Osteocyte (in vitro differentiated cells): ENCODE data around the gene TENM4. TPM values are rescaled to one million over a fixed set of nuclear protein-coding genes. Genes with fewer than 3 reads are reported as not detected.

ENCODE experiments used
- DNase-seq: peaks from one replicate; pipeline ENCODE4 v3.0.0; 2021; ENCODE audit warnings: mixed read lengths; ENCODE audit not compliant: unreplicated experiment; ENCODE audit errors: extremely low spot score
- H3K27ac Mint-ChIP-seq: one replicate; pipeline ENCODE4 v1.8.0; 2021; ENCODE audit warnings: mild to moderate bottlenecking, mixed read lengths; ENCODE audit not compliant: unreplicated experiment
- H3K27me3 Mint-ChIP-seq: one replicate; pipeline ENCODE4 v1.8.0; 2021; ENCODE audit warnings: mixed read lengths; ENCODE audit not compliant: unreplicated experiment
- H3K36me3 Mint-ChIP-seq: one replicate; pipeline ENCODE4 v1.8.0; 2021; ENCODE audit warnings: mixed read lengths; ENCODE audit not compliant: unreplicated experiment
- H3K4me1 Mint-ChIP-seq: one replicate; pipeline ENCODE4 v1.8.0; 2021; ENCODE audit warnings: mixed read lengths; ENCODE audit not compliant: unreplicated experiment
- H3K4me3 Mint-ChIP-seq: one replicate; pipeline ENCODE4 v1.8.0; 2021; ENCODE audit warnings: mild to moderate bottlenecking, moderate library complexity, mixed read lengths; ENCODE audit not compliant: unreplicated experiment
- H3K9me3 Mint-ChIP-seq: one replicate; pipeline ENCODE4 v1.8.0; 2021; ENCODE audit warnings: mixed read lengths; ENCODE audit not compliant: unreplicated experiment
- total RNA-seq: library from RNA; stranded (reverse); gene quantifications from 2 replicates; pipeline ENCODE4 v1.2.1, GENCODE V29; 2021
- TF ChIP-seq, protein P1 (sequence below): fragments of 200-600 bp; sonication (generic); IDR thresholded peaks from 2 replicates; pipeline ENCODE4 v1.5.0; 2021; ENCODE audit warnings: antibody characterized with exemption, mild to moderate bottlenecking, moderate library complexity

TENM4 gene
- total RNA-seq, 1 donor from 2014 or later: 74.1 TPM

DNA sequence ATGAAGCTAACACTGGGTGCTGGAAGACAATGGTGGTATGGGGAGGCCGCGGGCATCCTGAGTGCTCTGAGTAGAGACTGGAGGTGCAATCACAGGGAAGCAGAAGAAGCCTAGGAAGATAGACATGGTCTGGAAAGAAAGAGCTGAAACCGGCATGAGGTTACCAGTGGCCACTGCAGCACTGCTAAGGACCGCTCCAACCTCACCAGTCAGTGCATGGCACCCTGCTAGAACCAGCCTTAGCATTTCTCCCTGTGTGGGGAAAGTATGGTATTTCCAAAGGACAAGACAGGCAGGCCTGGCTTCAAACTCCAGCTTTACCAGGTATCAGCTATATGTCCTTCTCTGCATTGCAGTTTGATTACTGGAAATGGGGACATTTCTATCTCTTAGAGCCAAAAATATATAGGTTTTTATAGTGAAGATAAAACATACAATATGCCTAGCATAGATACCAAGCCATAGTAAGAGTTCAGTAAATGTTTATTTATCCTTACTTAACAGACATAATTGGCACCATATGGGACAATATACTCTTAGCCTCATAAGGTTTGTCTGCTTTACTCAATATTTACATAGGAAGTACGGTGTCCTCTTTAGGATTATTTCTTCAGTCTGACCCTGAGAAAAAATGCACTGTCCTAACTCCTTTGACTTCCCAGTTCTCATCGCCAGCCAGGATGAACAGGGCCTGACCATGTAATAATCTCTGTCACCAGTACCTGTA is 231.1 kb downstream of the TENM4 start:
- H3K27ac Mint-ChIP-seq: peak overlapping the region; percentile 60
- peaks cover 12% of the 10 kb centered on the region for H3K4me1 Mint-ChIP-seq
- H3K4me3 Mint-ChIP-seq: no peak overlapping the region
- no peaks in the 10 kb centered on the region for H3K27me3 Mint-ChIP-seq
- no peaks in the 10 kb centered on the region for H3K9me3 Mint-ChIP-seq
- no peak for DNase-seq
- TF ChIP-seq, protein P1, sequence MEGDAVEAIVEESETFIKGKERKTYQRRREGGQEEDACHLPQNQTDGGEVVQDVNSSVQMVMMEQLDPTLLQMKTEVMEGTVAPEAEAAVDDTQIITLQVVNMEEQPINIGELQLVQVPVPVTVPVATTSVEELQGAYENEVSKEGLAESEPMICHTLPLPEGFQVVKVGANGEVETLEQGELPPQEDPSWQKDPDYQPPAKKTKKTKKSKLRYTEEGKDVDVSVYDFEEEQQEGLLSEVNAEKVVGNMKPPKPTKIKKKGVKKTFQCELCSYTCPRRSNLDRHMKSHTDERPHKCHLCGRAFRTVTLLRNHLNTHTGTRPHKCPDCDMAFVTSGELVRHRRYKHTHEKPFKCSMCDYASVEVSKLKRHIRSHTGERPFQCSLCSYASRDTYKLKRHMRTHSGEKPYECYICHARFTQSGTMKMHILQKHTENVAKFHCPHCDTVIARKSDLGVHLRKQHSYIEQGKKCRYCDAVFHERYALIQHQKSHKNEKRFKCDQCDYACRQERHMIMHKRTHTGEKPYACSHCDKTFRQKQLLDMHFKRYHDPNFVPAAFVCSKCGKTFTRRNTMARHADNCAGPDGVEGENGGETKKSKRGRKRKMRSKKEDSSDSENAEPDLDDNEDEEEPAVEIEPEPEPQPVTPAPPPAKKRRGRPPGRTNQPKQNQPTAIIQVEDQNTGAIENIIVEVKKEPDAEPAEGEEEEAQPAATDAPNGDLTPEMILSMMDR: no peak
- H3K36me3 Mint-ChIP-seq: peaks cover 3% of the 10 kb centered on the region

- Mint-ChIP-seq H3K36me3 (peaks cover 3% of the 10 kb centered on the region), H3K27ac (no peak overlapping the region), H3K4me1 (peaks cover 12% of the 10 kb centered on the region), H3K9me3 (peaks cover 7% of the 10 kb centered on the region), H3K4me3 (no peak overlapping the region), H3K27me3 (peaks cover 3% of the 10 kb centered on the region)
- DNase-seq: no peak
- TF ChIP-seq, protein P1: no peak
Measured at GRCh38 chr11:79208126-79208525, 232.7 kb downstream of the TENM4 start.

GRCh38 chr11:79206951-79207350 is 233.9 kb downstream of the TENM4 start:
- Mint-ChIP-seq H3K4me1 (peaks cover 12% of the 10 kb centered on the region), H3K27me3 (peaks cover 3% of the 10 kb centered on the region), H3K9me3 (peaks cover 7% of the 10 kb centered on the region), H3K27ac (no peak overlapping the region), H3K4me3 (no peak overlapping the region), H3K36me3 (no peaks in the 10 kb centered on the region)
- DNase-seq: no peak
- TF ChIP-seq, protein P1: no peak

DNA sequence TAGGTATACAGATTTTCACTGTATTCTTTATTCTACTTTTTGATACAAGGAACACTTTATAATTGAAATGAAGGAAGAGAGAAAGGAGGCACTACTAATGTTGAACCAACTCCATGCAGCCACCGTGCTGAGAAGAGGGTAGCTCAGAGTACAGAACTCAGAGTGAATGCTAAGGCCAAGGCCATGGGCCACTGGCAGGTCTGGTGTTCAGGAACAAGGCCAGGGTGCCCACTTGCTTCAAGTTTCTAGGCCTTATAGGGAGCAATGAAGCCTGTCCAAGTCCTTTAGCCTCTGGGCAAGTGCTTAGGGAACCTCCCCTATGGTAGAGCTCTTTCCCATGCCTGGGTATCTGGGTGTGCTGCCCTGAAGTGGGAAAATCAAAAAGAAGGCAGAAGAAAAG is 235.0 kb downstream of the TENM4 start:
- no peak overlapping the region for H3K27ac Mint-ChIP-seq
- TF ChIP-seq, protein P1: no peak

DNA sequence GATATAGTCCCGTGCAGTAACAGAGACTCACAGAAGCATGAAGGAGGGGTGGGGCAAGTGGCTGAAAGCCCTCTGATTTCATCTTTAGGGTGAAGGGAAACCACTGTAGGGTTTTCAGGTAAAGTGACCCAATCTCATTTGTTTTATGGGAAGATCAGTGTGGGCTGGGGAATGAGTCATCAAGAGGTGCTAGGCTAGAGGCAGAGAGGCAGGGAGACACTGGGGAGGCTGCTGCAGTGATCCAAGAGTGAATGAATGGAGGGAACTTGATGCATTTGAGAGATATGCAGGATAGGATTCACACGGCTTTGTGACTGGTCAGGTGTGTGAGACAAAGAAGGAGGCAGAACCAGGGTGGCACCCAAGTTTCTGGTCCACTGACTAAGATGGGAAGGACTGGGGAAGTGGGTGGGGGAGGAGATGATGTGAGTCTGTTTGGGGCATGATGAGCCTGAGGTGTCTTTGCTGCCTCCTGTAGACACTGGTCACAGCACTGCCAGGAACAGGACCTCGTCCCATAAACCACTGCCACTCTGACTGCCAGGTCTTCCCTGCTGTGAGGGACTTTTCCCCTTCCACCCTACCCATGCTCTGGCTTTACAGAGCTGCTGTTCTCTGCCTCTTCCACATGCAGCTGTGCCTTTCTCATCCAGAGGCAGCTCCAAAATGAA is 239.0 kb downstream of the TENM4 start:
- Mint-ChIP-seq H3K4me3 (no peak overlapping the region), H3K4me1 (no peaks in the 10 kb centered on the region), H3K27ac (no peak overlapping the region), H3K9me3 (peaks cover 7% of the 10 kb centered on the region), H3K36me3 (no peaks in the 10 kb centered on the region), H3K27me3 (peaks cover 3% of the 10 kb centered on the region)
- no peak for DNase-seq
- TF ChIP-seq, protein P1: no peak

More for the DNA sequence above, 235.0 kb downstream of the TENM4 start:
- H3K4me1 Mint-ChIP-seq: peaks cover 12% of the 10 kb centered on the region
- H3K36me3 Mint-ChIP-seq: no peaks in the 10 kb centered on the region
- peaks cover 7% of the 10 kb centered on the region for H3K9me3 Mint-ChIP-seq
- H3K27me3 Mint-ChIP-seq: peaks cover 3% of the 10 kb centered on the region
- H3K4me3 Mint-ChIP-seq: no peak overlapping the region
- DNase-seq: no peak
